Measurements from ENCODE around the gene NKX2-4. TPM values are rescaled to one million over a fixed set of nuclear protein-coding genes. Genes with fewer than 3 reads are reported as not detected.

Gene NKX2-4
- total RNA-seq, 1 experiment from 2014 or later, result 0.15 TPM

GRCh38 chr20:21371193-21371592 is 26.1 kb downstream of the NKX2-4 start:
- Histone ChIP-seq H3K9ac (ENCODE audit: extremely low read depth, insufficient read length, low read length) (no peak overlapping the region), H2BK12ac (ENCODE audit: insufficient read length, low read depth, low read length) (no peak overlapping the region), H3K79me2 (ENCODE audit: insufficient read depth, low read length) (peaks cover 2% of the 10 kb centered on the region; the same call in 1 of the 2 replicates), H3K18ac (ENCODE audit: insufficient read length, low read depth, low read length) (no peak overlapping the region), H3K79me1 (ENCODE audit: insufficient read depth, low read depth, low read length, poor library complexity, severe bottlenecking) (peaks cover 2% of the 10 kb centered on the region), H3K9me3 (ENCODE audit: control insufficient read depth, low read depth, low read length) (no peaks in the 10 kb centered on the region), H2AFZ (ENCODE audit: low read length) (no peak overlapping the region), H3K27me3 (ENCODE audit: insufficient read depth, low read length) (no peaks in the 10 kb centered on the region), H4K8ac (replicated peaks; ENCODE audit: insufficient read length, low read depth, low read length) (no peak overlapping the region), H2BK120ac (ENCODE audit: low read depth, low read length, poor library complexity, severe bottlenecking) (no peak overlapping the region), H3K23me2 (ENCODE audit: insufficient read length, low read depth, low read length, poor library complexity, severe bottlenecking) (no peaks in the 10 kb centered on the region), H3K56ac (ENCODE audit: insufficient read length, low read depth, low read length) (no peak overlapping the region), H2AK5ac (ENCODE audit: insufficient read length, low read length) (no peak overlapping the region), H3K23ac (ENCODE audit: insufficient read length, low read depth, low read length) (no peak overlapping the region), H2BK20ac (ENCODE audit: low read depth, low read length, poor library complexity, severe bottlenecking) (no peak overlapping the region), H3K4ac (ENCODE audit: low read depth, low read length) (no peak overlapping the region), H3K27ac (ENCODE audit: insufficient read length, low read depth, low read length) (no peak overlapping the region), H2BK5ac (ENCODE audit: insufficient read length, low read length) (no peak overlapping the region), H4K20me1 (ENCODE audit: control insufficient read depth, insufficient read depth, insufficient read length) (no peaks in the 10 kb centered on the region), H3K14ac (ENCODE audit: insufficient read depth, low read length) (no peak overlapping the region), H3K4me1 (ENCODE audit: insufficient read depth, low read length) (no peaks in the 10 kb centered on the region), H2BK15ac (ENCODE audit: low read depth, low read length) (no peak overlapping the region), H4K91ac (ENCODE audit: insufficient read length, low read depth, low read length) (no peak overlapping the region), H4K5ac (ENCODE audit: insufficient read length, low read depth, low read length) (no peak overlapping the region), H3K4me2 (ENCODE audit: insufficient read depth, insufficient read length, low read length) (no peak overlapping the region), H3T11ph (ENCODE audit: low read length) (no peak overlapping the region)
- no CpG with 5 or more reads among the region's 1 CpG for whole genome bisulfite sequencing (ENCODE audit: extremely low coverage, insufficient read length, low lambda C conversion rate)
- H3K4me1 Mint-ChIP-seq, result peaks cover 8 to 12% of the 10 kb centered on the region in 2 experiments; a peak in 3 of 4 replicates
- no peak for TF ChIP-seq CTCF (conservative IDR thresholded peaks at IDR 0.05)
- H3K4me3 Mint-ChIP-seq, result no peak overlapping the region
- H3K27me3 Mint-ChIP-seq (ENCODE audit: low read depth), result no peaks in the 10 kb centered on the region
- DNase-seq, result no peak
- no peak overlapping the region for H3K27ac Mint-ChIP-seq
- no peaks in the 10 kb centered on the region for H3K9me3 Mint-ChIP-seq
- peaks cover 17 to 48% (median 41%) of the 10 kb centered on the region in 3 experiments; a peak in 6 of 7 replicates for H3K36me3 Mint-ChIP-seq (ENCODE audit: insufficient read depth in 1 of 3, low read depth in 3 of 3)

All from H9 (cell line).